DND-41 (cell line): Measurements from ENCODE around the gene MMD2.
A peak's percentile ranks its signal among the peaks of the same experiment; 100 is the strongest.

Experiments
- ATAC-seq: fragments of 200-7000 bp; cut with Tn5 transposase; 3 replicates; pipeline ENCODE4 v1.9.1; 2021; ENCODE audit warnings: low read depth; ENCODE audit not compliant: insufficient read depth
- DNase-seq: peaks from one replicate; pipeline ENCODE4 v3.0.0-alpha.2; 2020
- H2AFZ ChIP-seq: 2 replicates; pipeline ENCODE4 v1.6.0; 2012; ENCODE audit warnings: low read depth, low read length
- H3K27ac ChIP-seq: 2 replicates; pipeline ENCODE4 v1.5.1; 2012; ENCODE audit warnings: low read length, inconsistent platforms
- H3K27me3 ChIP-seq: fragments of 200-600 bp; sonication (generic); 2 replicates; pipeline ENCODE4 v1.6.0; 2012; ENCODE audit warnings: low read length, mild to moderate bottlenecking, inconsistent platforms; ENCODE audit not compliant: insufficient read depth, poor library complexity
- H3K36me3 ChIP-seq: 2 replicates; pipeline ENCODE4 v1.5.1; 2012; ENCODE audit warnings: low read length, inconsistent platforms; ENCODE audit not compliant: insufficient read depth
- H3K4me1 ChIP-seq: 2 replicates; pipeline ENCODE4 v1.5.1; 2012; ENCODE audit warnings: mild to moderate bottlenecking, low read length; ENCODE audit not compliant: insufficient read depth
- H3K4me2 ChIP-seq: 2 replicates; pipeline ENCODE4 v1.6.0; 2012; ENCODE audit warnings: mild to moderate bottlenecking, moderate library complexity, low read length, inconsistent platforms; ENCODE audit not compliant: insufficient read depth
- H3K4me3 ChIP-seq, 2 experiments: fragments of 200-600 bp in 1 of 2; shearing (Covaris generic) in 1 of 2; 2 replicates each; pipeline ENCODE4 v1.5.1; 2012 to 2016; ENCODE audit warnings: inconsistent platforms in 2 of 2, low read length in 2 of 2, mild to moderate bottlenecking in 2 of 2, low read depth in 1 of 2, moderate library complexity in 1 of 2
- H3K79me2 ChIP-seq: 2 replicates; pipeline ENCODE4 v1.6.0; 2012; ENCODE audit warnings: low read length, inconsistent platforms; ENCODE audit not compliant: insufficient read depth
- H3K9ac ChIP-seq: 2 replicates; pipeline ENCODE4 v1.6.0; 2012; ENCODE audit warnings: low read depth, mild to moderate bottlenecking, inconsistent platforms, low read length, moderate library complexity
- H3K9me3 ChIP-seq: 2 replicates; pipeline ENCODE4 v1.5.1; 2012; ENCODE audit warnings: low read length, moderate library complexity, mild to moderate bottlenecking, inconsistent platforms; ENCODE audit not compliant: insufficient read depth, severe bottlenecking
- H4K20me1 ChIP-seq: 2 replicates; pipeline ENCODE4 v1.6.0; 2012; ENCODE audit warnings: low read length; ENCODE audit not compliant: insufficient read depth
- CTCF ChIP-seq: IDR thresholded peaks from 2 replicates; pipeline ENCODE4 v1.5.1; 2012; ENCODE audit warnings: borderline replicate concordance, low read length, moderate library complexity, mild to moderate bottlenecking; ENCODE audit not compliant: poor library complexity, severe bottlenecking; ENCODE audit errors: extremely low read depth
- EZH2 ChIP-seq: IDR thresholded peaks from 3 replicates; pipeline ENCODE4 v1.6.1; 2012; ENCODE audit warnings: borderline replicate concordance, low read depth, mild to moderate bottlenecking, moderate library complexity, low read length, inconsistent platforms; ENCODE audit not compliant: severe bottlenecking

MMD2 gene

GRCh38 chr7:4959306-4959705 lies 319 bp upstream of the MMD2 start:
- no peak for ATAC-seq
- no peak for DNase-seq

GRCh38 chr7:4957847-4958476 lies 1.0 kb downstream of the MMD2 start:
- H3K27me3 ChIP-seq = no peaks in the 10 kb centered on the region
- no peaks in the 10 kb centered on the region for H4K20me1 ChIP-seq
- ATAC-seq (no peak), DNase-seq (no peak)
- no peak overlapping the region for H3K27ac ChIP-seq
- no peak overlapping the region for H3K4me2 ChIP-seq
- H3K9ac ChIP-seq = no peak overlapping the region
- H3K79me2 ChIP-seq = no peaks in the 10 kb centered on the region
- no peaks in the 10 kb centered on the region for H3K4me1 ChIP-seq
- H3K9me3 ChIP-seq = no peaks in the 10 kb centered on the region
- TF ChIP-seq EZH2 = no peak
- H2AFZ ChIP-seq = no peak overlapping the region
- H3K36me3 ChIP-seq = no peaks in the 10 kb centered on the region
- H3K4me3 ChIP-seq = no peak overlapping the region

More at GRCh38 chr7:4959306-4959705, 319 bp upstream of the MMD2 start:
- Histone ChIP-seq H3K36me3 (no peaks in the 10 kb centered on the region), H3K4me1 (no peaks in the 10 kb centered on the region), H3K9ac (no peak overlapping the region), H2AFZ (no peak overlapping the region), H3K4me3 (no peak overlapping the region), H3K79me2 (no peaks in the 10 kb centered on the region), H3K9me3 (no peaks in the 10 kb centered on the region), H3K4me2 (no peak overlapping the region), H3K27ac (no peak overlapping the region), H3K27me3 (no peaks in the 10 kb centered on the region), H4K20me1 (no peaks in the 10 kb centered on the region)
- TF ChIP-seq EZH2 = no peak
- no peak for TF ChIP-seq CTCF

GRCh38 chr7:4951903-4952636 lies 6.9 kb downstream of the MMD2 start:
- H3K27me3 ChIP-seq = no peaks in the 10 kb centered on the region
- H3K9ac ChIP-seq = no peak overlapping the region
- TF ChIP-seq CTCF (no peak), EZH2 (no peak)
- no peaks in the 10 kb centered on the region for H3K4me1 ChIP-seq
- H3K36me3 ChIP-seq = no peaks in the 10 kb centered on the region
- H3K27ac ChIP-seq = no peak overlapping the region
- H4K20me1 ChIP-seq = no peaks in the 10 kb centered on the region
- no peaks in the 10 kb centered on the region for H3K79me2 ChIP-seq
- no peaks in the 10 kb centered on the region for H3K9me3 ChIP-seq
- no peak overlapping the region for H3K4me3 ChIP-seq
- no peak overlapping the region for H3K4me2 ChIP-seq
- H2AFZ ChIP-seq = no peak overlapping the region
- DNase-seq (peak; percentile 27), ATAC-seq (0 out of 3 replicates have a peak, but pooled peaks have one; percentile 49)

- no peak overlapping the region for H3K9ac ChIP-seq
- ATAC-seq = no peak
- H3K4me3 ChIP-seq = no peak overlapping the region
Measured at GRCh38 chr7:4951304-4951703, 7.7 kb downstream of the MMD2 start.

More at GRCh38 chr7:4951304-4951703, 7.7 kb downstream of the MMD2 start:
- H2AFZ ChIP-seq = no peak overlapping the region
- no peak overlapping the region for H3K4me2 ChIP-seq
- no peaks in the 10 kb centered on the region for H3K36me3 ChIP-seq
- H3K79me2 ChIP-seq = no peaks in the 10 kb centered on the region
- no peak for DNase-seq
- no peaks in the 10 kb centered on the region for H3K27me3 ChIP-seq
- H3K4me1 ChIP-seq = no peaks in the 10 kb centered on the region
- H4K20me1 ChIP-seq = no peaks in the 10 kb centered on the region
- no peak overlapping the region for H3K27ac ChIP-seq
- no peaks in the 10 kb centered on the region for H3K9me3 ChIP-seq
- no peak for TF ChIP-seq EZH2
- no peak for TF ChIP-seq CTCF
